ENCODE results near the gene AGPAT2. TPM values are rescaled to one million over a fixed set of nuclear protein-coding genes. Genes with fewer than 3 reads are reported as not detected.

Gene AGPAT2
- total RNA-seq, 1 donor from 2014 or later, result 16.6 TPM

DNA sequence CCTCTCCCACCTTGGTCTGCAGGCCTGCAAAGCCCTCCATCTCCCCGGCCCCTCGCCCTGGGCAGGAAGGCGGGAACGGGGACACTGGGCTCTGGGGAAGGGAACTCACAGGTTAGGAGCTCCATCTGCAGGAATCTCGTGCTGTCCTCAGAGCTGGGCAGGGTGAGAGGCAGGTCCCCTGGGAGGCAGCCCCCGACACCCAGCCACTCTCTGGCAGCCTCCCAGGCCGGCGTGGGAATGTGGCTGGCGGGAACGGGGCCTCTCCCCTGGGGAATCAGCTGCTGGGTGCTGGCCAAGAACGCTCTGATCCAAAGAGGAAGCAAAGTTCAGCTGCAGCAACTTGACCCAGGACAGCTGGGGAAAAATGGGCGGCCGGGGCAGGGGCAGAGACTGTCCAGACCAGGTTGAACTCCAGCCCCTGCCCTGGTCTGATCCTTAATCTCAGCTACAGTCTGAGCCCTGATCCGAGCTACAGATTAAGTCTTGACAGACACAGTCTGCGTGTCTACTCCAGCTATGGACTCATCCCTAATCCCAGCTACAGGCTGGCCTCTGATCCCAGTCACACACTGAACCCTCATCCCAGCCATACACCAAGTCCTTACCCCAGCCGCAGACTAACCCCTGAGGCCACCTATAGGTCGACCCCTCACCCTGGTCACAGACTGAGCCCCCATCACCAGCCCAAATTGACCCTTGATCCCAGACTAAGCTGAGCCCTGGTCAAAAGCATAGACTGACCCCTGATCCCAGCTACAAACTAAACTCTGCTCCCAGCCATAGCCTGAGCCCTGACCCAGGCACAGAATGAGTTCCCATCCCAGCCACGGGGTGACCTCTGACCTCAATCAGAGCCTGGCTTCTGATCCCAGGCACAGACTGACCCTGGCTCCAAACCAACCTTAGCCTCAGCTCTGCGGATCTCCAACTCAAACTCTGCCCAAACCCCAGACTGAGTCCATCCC lies 61.9 kb downstream of the AGPAT2 start:
- Mint-ChIP-seq H3K27ac (no peak overlapping the region), H3K4me1 (peaks cover 4% of the 10 kb centered on the region), H3K4me3 (no peak overlapping the region), H3K27me3 (peaks cover 18% of the 10 kb centered on the region), H3K36me3 (ENCODE audit: low read depth) (no peaks in the 10 kb centered on the region), H3K9me3 (no peaks in the 10 kb centered on the region)
- ChIA-PET CTCF (interaction anchor here (1.4 to 1.8 kb wide), 3 partner anchors 134 to 139 kb away, joined by 3 to 18 read pairs (median 4); no protein-coding TSS in a partner anchor), POLR2A (interaction anchor here (0.5 to 0.6 kb wide), 2 partner anchors 12 to 136 kb away, joined by 3 to 4 read pairs; no protein-coding TSS in a partner anchor)
- no peak for DNase-seq
- no peak for ATAC-seq (ENCODE audit: low read depth)
- TF ChIP-seq, protein P1, sequence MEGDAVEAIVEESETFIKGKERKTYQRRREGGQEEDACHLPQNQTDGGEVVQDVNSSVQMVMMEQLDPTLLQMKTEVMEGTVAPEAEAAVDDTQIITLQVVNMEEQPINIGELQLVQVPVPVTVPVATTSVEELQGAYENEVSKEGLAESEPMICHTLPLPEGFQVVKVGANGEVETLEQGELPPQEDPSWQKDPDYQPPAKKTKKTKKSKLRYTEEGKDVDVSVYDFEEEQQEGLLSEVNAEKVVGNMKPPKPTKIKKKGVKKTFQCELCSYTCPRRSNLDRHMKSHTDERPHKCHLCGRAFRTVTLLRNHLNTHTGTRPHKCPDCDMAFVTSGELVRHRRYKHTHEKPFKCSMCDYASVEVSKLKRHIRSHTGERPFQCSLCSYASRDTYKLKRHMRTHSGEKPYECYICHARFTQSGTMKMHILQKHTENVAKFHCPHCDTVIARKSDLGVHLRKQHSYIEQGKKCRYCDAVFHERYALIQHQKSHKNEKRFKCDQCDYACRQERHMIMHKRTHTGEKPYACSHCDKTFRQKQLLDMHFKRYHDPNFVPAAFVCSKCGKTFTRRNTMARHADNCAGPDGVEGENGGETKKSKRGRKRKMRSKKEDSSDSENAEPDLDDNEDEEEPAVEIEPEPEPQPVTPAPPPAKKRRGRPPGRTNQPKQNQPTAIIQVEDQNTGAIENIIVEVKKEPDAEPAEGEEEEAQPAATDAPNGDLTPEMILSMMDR (IDR thresholded peaks at IDR 0.05), result no peak
- intact Hi-C loops (cut with micrococcal nuclease), result no loop called here

DNA sequence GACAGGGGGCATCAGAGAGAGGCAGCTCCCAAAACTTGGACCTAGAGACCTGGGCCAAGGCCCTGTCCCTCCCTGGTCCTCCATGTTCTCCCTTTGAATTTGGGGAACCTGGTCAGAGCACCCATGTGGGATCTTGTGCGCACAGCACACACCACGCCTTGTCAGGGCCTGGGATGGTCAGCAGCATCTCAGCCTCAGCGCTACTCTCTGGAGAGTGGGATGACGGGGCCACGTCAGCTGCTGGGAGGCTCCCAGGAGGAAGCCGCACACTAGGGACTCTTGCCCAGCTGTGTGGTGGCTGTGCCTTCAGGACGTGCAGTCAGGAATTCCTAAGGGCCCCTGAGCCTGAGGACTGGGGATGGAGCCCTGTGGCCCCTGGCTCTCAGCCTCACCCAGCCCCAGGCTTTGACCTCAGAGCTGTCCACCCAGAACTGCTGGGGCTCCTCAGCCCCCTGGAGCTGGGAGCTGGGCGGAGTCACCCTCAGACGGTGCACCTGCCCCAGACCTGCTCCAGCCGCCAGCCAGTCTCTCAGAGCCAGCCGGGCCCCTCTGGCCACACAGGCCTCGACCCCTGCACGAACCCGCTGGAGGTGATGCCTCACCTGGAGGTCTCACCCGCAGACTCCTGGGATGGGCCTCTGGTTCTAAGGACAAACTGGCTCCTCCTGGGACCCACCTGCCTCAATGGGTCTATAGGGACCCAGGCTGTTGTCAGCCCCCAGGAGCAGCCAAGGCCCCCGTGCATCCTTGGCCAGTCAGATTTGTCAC lies 62.9 kb downstream of the AGPAT2 start:
- CTCF ChIA-PET, result interaction anchor here (0.8 to 1.8 kb wide), 2 partner anchors 136 kb away, joined by 3 to 18 read pairs; no protein-coding TSS in a partner anchor
- ATAC-seq (ENCODE audit: low read depth) (no peak), DNase-seq (no peak)
- Mint-ChIP-seq H3K4me1 (peaks cover 11% of the 10 kb centered on the region), H3K36me3 (ENCODE audit: low read depth) (no peaks in the 10 kb centered on the region), H3K27me3 (peaks cover 14% of the 10 kb centered on the region), H3K27ac (no peak overlapping the region), H3K9me3 (no peaks in the 10 kb centered on the region), H3K4me3 (no peak overlapping the region)
- POLR2A ChIA-PET, result interaction anchor here (0.5 kb wide), 1 partner anchor 135 kb away, joined by 4 read pairs; no protein-coding TSS in a partner anchor
- intact Hi-C loops (cut with micrococcal nuclease), result no loop called here
- TF ChIP-seq, protein P1 (IDR thresholded peaks at IDR 0.05), result no peak

DNA sequence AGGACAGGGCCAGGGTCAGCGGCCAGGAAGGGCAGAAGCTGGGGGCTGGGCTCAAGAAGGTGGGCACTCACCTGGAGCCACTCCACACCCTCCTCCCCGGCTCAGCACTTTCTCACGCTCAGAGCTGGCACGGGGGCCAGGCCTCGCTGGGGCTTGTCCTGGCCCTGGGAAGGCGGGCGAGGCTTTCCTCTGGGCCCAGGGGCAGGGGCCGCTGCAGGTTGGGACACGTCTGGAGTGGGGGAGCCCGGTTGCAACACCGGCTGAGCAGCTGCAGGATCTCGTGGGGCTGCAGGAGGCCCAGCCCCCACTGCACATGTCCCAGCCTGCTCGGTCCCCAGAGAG lies 63.4 kb downstream of the AGPAT2 start:
- no peak overlapping the region for H3K4me3 Mint-ChIP-seq
- POLR2A ChIA-PET, result no interaction called here
- DNase-seq (no peak), ATAC-seq (ENCODE audit: low read depth) (no peak)
- H3K4me1 Mint-ChIP-seq, result peaks cover 17% of the 10 kb centered on the region
- H3K9me3 Mint-ChIP-seq, result no peaks in the 10 kb centered on the region
- no peaks in the 10 kb centered on the region for H3K36me3 Mint-ChIP-seq (ENCODE audit: low read depth)
- CTCF ChIA-PET, result interaction anchor here (0.8 kb wide), 1 partner anchor 136 kb away, joined by 3 read pairs; no protein-coding TSS in a partner anchor
- intact Hi-C loops (cut with micrococcal nuclease), result no loop called here
- peaks cover 14% of the 10 kb centered on the region for H3K27me3 Mint-ChIP-seq
- H3K27ac Mint-ChIP-seq, result no peak overlapping the region
- TF ChIP-seq, protein P1 (IDR thresholded peaks at IDR 0.05), result no peak

Other genes with a start within 250 kb of the AGPAT2 start
- 22.8 and 26.6 TPM in 2 replicates for gene INPP5E, start 247.6 kb downstream of the AGPAT2 start, total RNA-seq
- 74.0 and 78.8 TPM in 2 replicates for gene SEC16A, start 204.4 kb downstream of the AGPAT2 start, total RNA-seq
- 24.9 and 26.6 TPM in 2 replicates for gene NOTCH1, start 141.4 kb downstream of the AGPAT2 start, total RNA-seq
- not detected in 2 replicates for gene EGFL7, start 24.5 kb downstream of the AGPAT2 start, total RNA-seq
- 1.5 and 2.2 TPM in 2 replicates for gene DIPK1B, start 25.1 kb upstream of the AGPAT2 start, total RNA-seq
- 13.7 and 15.9 TPM in 2 replicates for gene LCN10, start 55.5 kb upstream of the AGPAT2 start, total RNA-seq
- gene LCN6, start 61.1 kb upstream of the AGPAT2 start, total RNA-seq, result not detected in 2 replicates
- gene LCN8, start 70.8 kb upstream of the AGPAT2 start, total RNA-seq, result 5.3 and 6.9 TPM in 2 replicates
- gene LCN15, start 77.1 kb upstream of the AGPAT2 start, total RNA-seq, result not detected in 2 replicates
- gene TMEM141, start 103.9 kb upstream of the AGPAT2 start, total RNA-seq, result 34.9 and 35.8 TPM in 2 replicates
- gene CCDC183, start 108.9 kb upstream of the AGPAT2 start, total RNA-seq, result not detected in 2 replicates
- 70.1 and 75.0 TPM in 2 replicates for gene RABL6, start 120.5 kb upstream of the AGPAT2 start, total RNA-seq
- 1.0 and 1.6 TPM in 2 replicates for gene AJM1, start 155.0 kb upstream of the AGPAT2 start, total RNA-seq
- gene PHPT1, start 162.0 kb upstream of the AGPAT2 start, total RNA-seq, result 58.8 and 64.6 TPM in 2 replicates
- gene MAMDC4, start 164.9 kb upstream of the AGPAT2 start, total RNA-seq, result 5.2 and 6.1 TPM in 2 replicates
- 282 and 298 TPM in 2 replicates for gene EDF1, start 178.9 kb upstream of the AGPAT2 start, total RNA-seq
- 49.7 and 58.2 TPM in 2 replicates for gene TRAF2, start 199.1 kb upstream of the AGPAT2 start, total RNA-seq

All from activated B cell treated with CpG ODN at 0.5 μM for 24 hours (primary cell).